Uterine smooth muscle cell (primary cell): Measurements from ENCODE around the gene SMIM10L1. TPM values are rescaled to one million over a fixed set of nuclear protein-coding genes. Genes with fewer than 3 reads are reported as not detected.

Experiments
- total RNA-seq: library from RNA; depleted of rRNA; stranded (reverse); fragments of >200 nt; gene quantifications from 2 replicates; pipeline ENCODE4 v1.2.3, GENCODE V29; 2014

Gene SMIM10L1
- total RNA-seq: 5.7 and 6.3 TPM in 2 replicates

DNA sequence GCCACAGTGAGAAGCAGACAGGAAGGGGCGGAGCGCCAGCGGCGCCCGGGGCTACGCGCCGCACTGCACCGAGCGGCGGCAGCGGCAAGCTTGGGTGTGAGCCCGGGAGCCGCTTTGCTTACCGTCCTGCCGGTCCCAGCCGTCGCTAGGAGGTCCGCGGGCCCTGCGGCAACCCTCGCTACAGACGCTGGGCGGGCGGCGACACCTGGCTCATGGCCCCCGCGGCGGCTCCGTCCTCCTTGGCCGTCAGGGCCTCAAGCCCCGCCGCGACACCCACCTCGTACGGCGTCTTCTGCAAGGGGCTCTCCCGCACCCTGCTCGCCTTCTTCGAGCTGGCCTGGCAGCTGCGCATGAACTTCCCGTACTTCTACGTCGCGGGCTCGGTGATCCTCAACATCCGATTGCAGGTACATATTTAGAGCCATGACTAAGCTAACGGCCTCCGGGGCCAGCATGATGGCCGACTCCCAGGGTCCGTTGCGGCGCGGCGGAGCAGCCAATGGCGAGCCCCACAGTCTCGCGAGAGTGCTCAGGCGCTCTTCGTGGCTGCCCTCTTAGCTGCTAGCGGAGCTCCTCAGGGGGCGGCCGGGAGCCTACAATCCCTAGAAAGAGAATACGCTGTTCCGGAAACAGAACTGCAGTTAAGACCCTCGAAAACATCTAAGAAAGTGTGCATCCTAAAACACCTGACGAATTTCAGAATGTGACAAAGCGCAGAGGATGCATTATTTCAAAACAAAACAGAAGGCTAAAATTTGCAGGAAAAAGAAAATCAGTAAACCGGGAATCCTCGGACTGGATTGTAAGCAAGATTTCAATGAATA, at the start of gene SMIM10L1:
Gene SMIM10L1 (plus strand): TSS at position 50 of the 824 bp plus-strand sequence. CDS start 163 bp downstream, at position 213.

DNA sequence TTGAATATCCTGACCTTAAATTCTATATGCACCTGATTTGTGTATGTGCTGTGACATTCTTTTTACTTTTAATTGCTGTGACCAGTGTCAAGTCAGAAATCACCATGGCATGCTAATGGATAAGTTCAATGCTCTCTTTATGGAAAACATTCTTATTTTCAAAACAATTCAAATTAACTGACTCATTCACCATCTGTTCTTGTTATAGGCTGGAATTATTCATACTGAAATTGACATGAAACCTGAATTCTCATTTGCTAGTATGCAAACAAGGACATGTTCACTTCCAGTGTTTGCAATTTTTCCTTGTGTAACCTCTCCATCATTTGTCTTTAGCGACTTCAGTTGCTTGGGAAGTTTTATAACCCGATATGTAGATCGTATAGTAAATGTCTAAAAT, 36.7 kb upstream of the SMIM10L1 start, which contains the start of gene TAS2R30:
Gene TAS2R30 (minus strand): TSS at position 340 of the 400 bp plus-strand sequence. CDS start 400 bp downstream, outside the sequence.

DNA sequence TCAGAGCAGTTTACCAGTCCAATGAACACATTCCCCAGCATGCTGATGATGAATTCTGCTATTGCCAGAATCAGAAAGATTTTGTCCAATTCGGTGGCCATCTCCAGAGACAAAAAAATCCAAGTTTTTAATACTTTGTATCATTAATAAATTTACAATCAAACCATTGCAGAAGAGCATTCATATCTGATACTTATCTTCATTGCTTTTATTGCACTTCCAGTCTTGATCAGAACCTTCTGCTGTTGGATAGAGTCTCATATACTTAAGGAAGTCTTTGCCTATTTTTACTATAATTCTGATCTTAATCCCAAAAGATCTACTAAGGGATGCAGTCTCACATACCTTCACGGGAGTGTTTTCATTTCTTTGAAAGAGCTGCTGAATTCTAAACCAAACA, 15.8 kb downstream of the SMIM10L1 start, which contains the start of gene TAS2R42:
Gene TAS2R42 (minus strand): TSS at position 101 of the 400 bp plus-strand sequence. CDS start 0 bp downstream, at position 101.

Other genes starting within 250 kb of the SMIM10L1 start
- gene PRH2, start 242.0 kb upstream of the SMIM10L1 start, total RNA-seq: 0.22 and 0.50 TPM in 2 replicates
- 2.9 and 3.6 TPM in 2 replicates for gene TAS2R14, start 231.9 kb upstream of the SMIM10L1 start, total RNA-seq
- gene TAS2R50, start 184.3 kb upstream of the SMIM10L1 start, total RNA-seq: 3.5 and 4.2 TPM in 2 replicates
- gene TAS2R20, start 172.9 kb upstream of the SMIM10L1 start, total RNA-seq: 3.9 and 5.8 TPM in 2 replicates
- gene TAS2R19, start 148.6 kb upstream of the SMIM10L1 start, total RNA-seq: 7.9 and 10.8 TPM in 2 replicates
- gene TAS2R31, start 139.8 kb upstream of the SMIM10L1 start, total RNA-seq: 5.7 and 8.2 TPM in 2 replicates
- 2.6 and 4.8 TPM in 2 replicates for gene TAS2R46, start 108.9 kb upstream of the SMIM10L1 start, total RNA-seq
- 3.5 and 5.3 TPM in 2 replicates for gene TAS2R43, start 78.9 kb upstream of the SMIM10L1 start, total RNA-seq
- gene TAS2R30, start 36.5 kb upstream of the SMIM10L1 start, total RNA-seq: 6.5 and 9.1 TPM in 2 replicates
- gene TAS2R42, start 15.7 kb downstream of the SMIM10L1 start, total RNA-seq: not detected in 2 replicates
- not detected in 2 replicates for gene PRB3, start 98.5 kb downstream of the SMIM10L1 start, total RNA-seq
- gene PRB4, start 139.2 kb downstream of the SMIM10L1 start, total RNA-seq: not detected in 2 replicates
- not detected in 2 replicates for gene PRB2, start 224.4 kb downstream of the SMIM10L1 start, total RNA-seq